Mesenchymal stem cell (in vitro differentiated cells and primary cell): ENCODE data around the gene SRGAP3.

Experiments used
- DNase-seq: peaks from one replicate; pipeline ENCODE4 v3.0.0-alpha.2; 2013
- H2AFZ ChIP-seq: one replicate; pipeline ENCODE4 v1.6.1; 2013; ENCODE audit warnings: low read depth, mild to moderate bottlenecking, control low read depth, inconsistent platforms, low read length, moderate library complexity
- H2AK5ac ChIP-seq: 2 replicates; pipeline ENCODE4 v1.6.1; 2013; ENCODE audit warnings: low read length, moderate library complexity, mild to moderate bottlenecking, inconsistent platforms; ENCODE audit not compliant: severe bottlenecking
- H2BK120ac ChIP-seq: one replicate; pipeline ENCODE4 v1.6.1; 2013; ENCODE audit warnings: low read depth, mild to moderate bottlenecking, inconsistent platforms, low read length, moderate library complexity
- H2BK12ac ChIP-seq, 2 experiments: one replicate each; pipeline ENCODE4 v1.6.1; 2013; ENCODE audit warnings: inconsistent platforms in 2 of 2, low read length in 2 of 2, mild to moderate bottlenecking in 2 of 2, moderate library complexity in 2 of 2, control low read depth in 1 of 2
- H2BK15ac ChIP-seq: one replicate; pipeline ENCODE4 v1.6.1; 2013; ENCODE audit warnings: mild to moderate bottlenecking, low read depth, inconsistent platforms; ENCODE audit not compliant: poor library complexity, severe bottlenecking
- H2BK5ac ChIP-seq: 2 replicates; pipeline ENCODE4 v1.6.1; 2013; ENCODE audit warnings: low read depth, mild to moderate bottlenecking, low read length, control low read depth, inconsistent platforms; ENCODE audit not compliant: poor library complexity, severe bottlenecking
- H3K14ac ChIP-seq, 2 experiments: one replicate each; pipeline ENCODE4 v1.6.1; 2013; ENCODE audit warnings: inconsistent platforms in 2 of 2, low read length in 2 of 2, control low read depth in 1 of 2, mild to moderate bottlenecking in 1 of 2, moderate library complexity in 1 of 2
- H3K18ac ChIP-seq, 2 experiments: one replicate each; pipeline ENCODE4 v1.6.1; 2013; ENCODE audit warnings: inconsistent platforms in 2 of 2, low read length in 2 of 2, control low read depth in 1 of 2, low read depth in 1 of 2, mild to moderate bottlenecking in 1 of 2
- H3K23ac ChIP-seq, 2 experiments: one replicate each; pipeline ENCODE4 v1.6.1; 2013; ENCODE audit warnings: inconsistent platforms in 2 of 2, low read length in 2 of 2, mild to moderate bottlenecking in 2 of 2, moderate library complexity in 2 of 2, control low read depth in 1 of 2
- H3K27ac ChIP-seq: 2 replicates; pipeline ENCODE4 v1.5.1; 2013; ENCODE audit warnings: mild to moderate bottlenecking, moderate library complexity, low read length, control low read depth, inconsistent platforms; ENCODE audit not compliant: poor library complexity, severe bottlenecking
- H3K27me3 ChIP-seq, 2 experiments: 2 replicates each; pipeline versions ENCODE4 v1.6.1 to v1.7.0; 2013; ENCODE audit warnings: low read length in 2 of 2, mild to moderate bottlenecking in 2 of 2, moderate library complexity in 2 of 2, control low read depth in 1 of 2, inconsistent platforms in 1 of 2; ENCODE audit not compliant: control insufficient read depth in 1 of 2, insufficient read depth in 1 of 2
- H3K36me3 ChIP-seq, 2 experiments: 2 replicates each; pipeline versions ENCODE4 v1.6.1 to v1.7.0; 2013; ENCODE audit warnings: low read length in 2 of 2, control low read depth in 1 of 2, inconsistent platforms in 1 of 2, low read depth in 1 of 2, mild to moderate bottlenecking in 1 of 2; ENCODE audit not compliant: insufficient read depth in 2 of 2, control insufficient read depth in 1 of 2
- H3K4ac ChIP-seq, 2 experiments: one replicate each; pipeline ENCODE4 v1.6.1; 2013; ENCODE audit warnings: inconsistent platforms in 2 of 2, low read length in 2 of 2, mild to moderate bottlenecking in 2 of 2, moderate library complexity in 2 of 2, control low read depth in 1 of 2, low read depth in 1 of 2
- H3K4me1 ChIP-seq: 2 replicates; pipeline ENCODE4 v1.6.1; 2013; ENCODE audit warnings: low read depth, low read length, control low read depth; ENCODE audit not compliant: control insufficient read depth, insufficient read depth
- H3K4me2 ChIP-seq: 2 replicates; pipeline ENCODE4 v1.6.1; 2013; ENCODE audit warnings: low read length, mild to moderate bottlenecking, inconsistent platforms; ENCODE audit not compliant: poor library complexity, severe bottlenecking
- H3K4me3 ChIP-seq, 2 experiments: 2 replicates each; pipeline versions ENCODE4 v1.5.1 to v1.7.0; 2013; ENCODE audit warnings: low read length in 2 of 2, mild to moderate bottlenecking in 2 of 2, control low read depth in 1 of 2, low read depth in 1 of 2; ENCODE audit not compliant: insufficient read depth in 1 of 2
- H3K79me1 ChIP-seq: replicated peaks from 2 replicates; pipeline ENCODE4 v1.6.1; 2013; ENCODE audit warnings: mild to moderate bottlenecking, control low read depth, low read length, inconsistent platforms; ENCODE audit not compliant: poor library complexity, severe bottlenecking
- H3K9ac ChIP-seq: 2 replicates; pipeline ENCODE4 v1.7.0; 2013; ENCODE audit warnings: mild to moderate bottlenecking, low read length, moderate library complexity
- H3K9me3 ChIP-seq: 2 replicates; pipeline ENCODE4 v1.7.0; 2013; ENCODE audit warnings: mild to moderate bottlenecking, low read length; ENCODE audit not compliant: control insufficient read depth
- H4K8ac ChIP-seq: one replicate; pipeline ENCODE4 v1.6.1; 2013; ENCODE audit warnings: inconsistent platforms, mild to moderate bottlenecking, low read length, moderate library complexity
- H4K91ac ChIP-seq: one replicate; pipeline ENCODE4 v1.6.1; 2013; ENCODE audit warnings: mild to moderate bottlenecking, low read length, inconsistent platforms
- WGBS: methylation state at CpG from one replicate; pipeline ENCODE4 v1.1.7; 2013; ENCODE audit warnings: mixed read lengths; 5-methylcytosine and 5-hydroxymethylcytosine counted together

SRGAP3 gene

GRCh38 chr3:9019259-9019961, 230.0 kb downstream of the SRGAP3 start:
- H3K9me3 ChIP-seq, result no peaks in the 10 kb centered on the region
- no peak overlapping the region for H2AK5ac ChIP-seq
- no peak overlapping the region for H3K4me3 ChIP-seq
- DNase-seq, result no peak
- no peaks in the 10 kb centered on the region for H3K79me1 ChIP-seq
- 57% methylated on average over 5 of the region's 5 CpGs for WGBS
- H4K8ac ChIP-seq, result no peak overlapping the region
- H3K4me1 ChIP-seq, result no peaks in the 10 kb centered on the region
- no peak overlapping the region for H3K9ac ChIP-seq
- no peak overlapping the region for H3K27ac ChIP-seq
- peaks cover 0 to 35% of the 10 kb centered on the region in 2 experiments for H3K27me3 ChIP-seq
- H2BK12ac ChIP-seq, result no peak overlapping the region
- no peak overlapping the region for H3K4me2 ChIP-seq
- no peak overlapping the region for H3K14ac ChIP-seq
- H2BK15ac ChIP-seq, result no peak overlapping the region
- H3K23ac ChIP-seq, result no peak overlapping the region
- peaks cover 0 to 30% of the 10 kb centered on the region in 2 experiments for H3K36me3 ChIP-seq
- no peak overlapping the region for H2BK120ac ChIP-seq
- no peak overlapping the region for H2BK5ac ChIP-seq
- no peak overlapping the region for H4K91ac ChIP-seq
- no peak overlapping the region for H3K18ac ChIP-seq
- H3K4ac ChIP-seq, result no peak overlapping the region
- no peak overlapping the region for H2AFZ ChIP-seq

- Histone ChIP-seq H3K9me3 (no peaks in the 10 kb centered on the region), H3K9ac (no peak overlapping the region), H2BK5ac (no peak overlapping the region), H2AFZ (no peak overlapping the region), H2BK120ac (no peak overlapping the region), H3K4me3 (no peak overlapping the region), H3K4me1 (no peaks in the 10 kb centered on the region), H3K4me2 (no peak overlapping the region), H2BK12ac (no peak overlapping the region), H3K23ac (no peak overlapping the region), H2AK5ac (no peak overlapping the region), H3K18ac (no peak overlapping the region), H2BK15ac (no peak overlapping the region), H3K27ac (no peak overlapping the region), H3K36me3 (peaks cover 0 to 26% of the 10 kb centered on the region in 2 experiments), H3K27me3 (peaks cover 0 to 25% of the 10 kb centered on the region in 2 experiments), H4K8ac (no peak overlapping the region), H4K91ac (no peak overlapping the region), H3K14ac (no peak overlapping the region), H3K79me1 (no peaks in the 10 kb centered on the region), H3K4ac (no peak overlapping the region)
- WGBS, result 89% methylated on average over 7 of the region's 7 CpGs
- DNase-seq, result no peak
Observed at GRCh38 chr3:9015250-9015649, 234.2 kb downstream of the SRGAP3 start.

- Histone ChIP-seq H2BK15ac (no peak overlapping the region), H3K4me1 (no peaks in the 10 kb centered on the region), H3K23ac (no peak overlapping the region), H2AFZ (no peak overlapping the region), H3K4ac (no peak overlapping the region), H3K18ac (no peak overlapping the region), H3K27ac (no peak overlapping the region), H3K27me3 (peaks cover 0 to 16% of the 10 kb centered on the region in 2 experiments), H3K79me1 (no peaks in the 10 kb centered on the region), H4K8ac (no peak overlapping the region), H2BK120ac (no peak overlapping the region), H3K36me3 (peaks cover 0 to 25% of the 10 kb centered on the region in 2 experiments), H3K9ac (peak overlapping the region; percentile 10), H3K14ac (no peak overlapping the region), H2BK12ac (no peak overlapping the region), H2AK5ac (no peak overlapping the region), H3K4me3 (no peak overlapping the region), H2BK5ac (no peak overlapping the region), H4K91ac (no peak overlapping the region), H3K9me3 (no peaks in the 10 kb centered on the region), H3K4me2 (no peak overlapping the region)
- DNase-seq, result peak; percentile 8
- 82% methylated on average over 15 of the region's 15 CpGs for WGBS
Observed at GRCh38 chr3:9013782-9014563, 235.5 kb downstream of the SRGAP3 start.

GRCh38 chr3:9012521-9012920, 236.9 kb downstream of the SRGAP3 start:
- no peak overlapping the region for H3K4me3 ChIP-seq
- no peak overlapping the region for H3K4ac ChIP-seq
- H4K91ac ChIP-seq, result no peak overlapping the region
- H3K4me2 ChIP-seq, result no peak overlapping the region
- no peak overlapping the region for H2BK5ac ChIP-seq
- H3K9me3 ChIP-seq, result no peaks in the 10 kb centered on the region
- peaks cover 1% of the 10 kb centered on the region for H3K4me1 ChIP-seq
- no peak overlapping the region for H2AK5ac ChIP-seq
- H3K9ac ChIP-seq, result no peak overlapping the region
- WGBS, result 100% methylated on average over 2 of the region's 2 CpGs
- peaks cover 0 to 29% of the 10 kb centered on the region in 2 experiments for H3K27me3 ChIP-seq
- H3K14ac ChIP-seq, result no peak overlapping the region
- no peak overlapping the region for H2BK15ac ChIP-seq
- no peak overlapping the region for H2AFZ ChIP-seq
- no peak overlapping the region for H2BK120ac ChIP-seq
- no peak overlapping the region for H4K8ac ChIP-seq
- H3K23ac ChIP-seq, result no peak overlapping the region
- no peak overlapping the region for H2BK12ac ChIP-seq
- no peak overlapping the region for H3K27ac ChIP-seq
- DNase-seq, result no peak
- no peak overlapping the region for H3K18ac ChIP-seq
- peaks cover 0 to 24% of the 10 kb centered on the region in 2 experiments for H3K36me3 ChIP-seq
- no peaks in the 10 kb centered on the region for H3K79me1 ChIP-seq
